Measurements from ENCODE around the gene KRT10.

Gene KRT10

DNA sequence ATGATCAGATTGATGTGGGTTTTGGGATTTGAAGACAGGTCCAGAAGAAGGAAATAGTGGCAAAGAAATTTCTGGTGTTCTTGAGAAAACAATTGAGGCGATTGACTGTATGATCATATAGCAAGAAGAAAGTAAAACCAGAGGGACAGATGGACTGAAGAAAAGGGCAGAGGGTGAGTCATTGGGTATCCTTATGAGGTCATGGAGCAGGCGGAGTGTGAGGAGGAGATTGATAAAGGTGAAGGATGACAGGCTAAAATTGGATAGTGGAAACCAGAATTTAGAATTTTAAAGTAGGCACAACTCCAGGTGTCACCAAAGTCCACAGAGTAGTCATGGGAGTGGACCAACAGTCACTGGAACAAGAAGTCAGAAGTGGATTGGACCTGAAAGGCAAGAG lies 21.3 kb downstream of the KRT10 start:
- no peak for DNase-seq

DNA sequence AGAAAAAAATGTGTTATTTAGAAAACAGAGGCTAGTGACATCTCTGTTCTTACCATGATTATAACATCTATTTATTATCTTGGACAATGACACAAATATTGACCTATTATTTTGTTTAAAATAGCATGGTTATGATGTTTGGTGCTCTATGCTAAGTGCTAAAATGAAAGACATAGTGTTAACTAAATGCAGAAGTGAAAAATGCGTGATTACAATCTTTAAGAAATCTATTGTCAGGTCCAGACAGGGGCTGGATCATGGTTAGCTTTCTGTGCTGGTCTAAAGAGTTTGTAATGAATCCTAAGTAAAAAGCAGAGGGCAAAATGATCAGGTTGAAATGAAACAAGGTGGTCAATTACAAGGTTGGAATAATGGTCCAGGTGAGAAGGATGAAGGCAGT lies 22.0 kb downstream of the KRT10 start:
- no peak for DNase-seq

DNA sequence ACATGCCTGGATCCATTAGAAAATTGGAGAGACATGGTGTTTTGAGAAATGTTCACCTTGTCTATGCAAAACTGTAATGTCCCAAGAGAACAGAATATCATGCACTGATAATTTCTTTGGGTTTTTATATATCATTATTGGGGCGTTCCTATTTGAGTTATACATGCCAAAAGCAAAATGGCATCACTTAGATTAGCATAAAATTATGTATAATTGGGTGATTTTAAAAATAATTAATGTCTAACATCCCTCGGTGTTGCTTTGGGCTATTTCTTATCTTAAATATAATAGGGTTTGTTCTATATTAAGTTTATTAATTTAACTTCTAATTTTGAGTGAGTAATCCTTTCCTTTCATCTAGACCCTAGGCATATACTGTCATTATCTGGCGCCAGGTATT lies 22.6 kb downstream of the KRT10 start, which contains the start of gene KRT28:
TSS of gene KRT28 (minus strand) at position 101 of the 400 bp plus-strand sequence. CDS start at position 35, 66 bp downstream.
- DNase-seq = no peak

DNA sequence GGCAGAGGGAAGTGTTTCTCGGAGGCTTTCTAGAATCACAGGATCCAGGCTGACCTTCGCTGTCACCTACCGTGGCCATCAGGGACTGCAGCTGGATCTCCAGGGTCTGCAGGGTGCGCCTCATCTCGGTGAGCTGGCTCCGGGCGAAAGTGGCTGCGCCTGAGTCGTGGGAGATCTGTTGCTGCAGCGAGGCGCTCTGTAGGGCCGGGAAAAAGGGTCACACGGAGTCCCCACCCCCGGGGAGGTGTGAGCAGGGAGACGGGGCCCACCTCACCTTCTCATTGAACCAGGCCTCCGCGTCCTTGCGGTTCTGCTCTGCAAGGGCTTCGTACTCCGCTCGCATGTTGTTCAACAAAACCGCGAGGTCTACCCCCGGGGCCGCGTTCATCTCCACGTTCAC lies 25.6 kb downstream of the KRT10 start:
- no peak for DNase-seq

DNA sequence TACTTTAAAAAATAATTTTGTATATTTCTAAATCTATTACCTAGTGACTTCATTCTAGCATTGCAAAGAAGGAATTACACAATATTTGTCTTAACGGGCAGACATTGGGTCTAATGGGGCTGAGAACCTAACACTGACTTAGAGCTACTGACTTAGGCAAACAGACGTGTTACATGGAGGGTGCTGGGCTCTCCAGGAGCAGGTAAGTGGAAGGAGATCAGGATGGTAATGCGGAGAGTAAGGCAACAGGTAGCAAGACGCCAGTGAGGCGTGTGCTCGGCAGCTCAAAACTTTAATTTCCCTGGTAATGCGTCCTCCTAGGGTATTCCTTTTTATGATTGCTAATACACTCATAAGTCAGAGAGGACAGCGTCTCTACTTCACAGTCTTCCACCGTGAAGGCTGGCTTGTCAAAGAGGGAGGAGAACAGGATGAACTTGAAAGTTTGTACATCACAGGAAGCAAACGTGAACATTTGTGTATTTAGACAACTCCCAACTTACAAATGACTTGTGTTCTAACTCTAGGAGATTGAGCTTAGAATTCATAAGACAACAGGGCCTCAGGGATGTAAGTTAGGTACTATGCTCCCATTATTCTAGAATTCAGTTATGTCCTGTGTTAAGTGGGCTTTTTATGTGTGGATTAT lies 27.3 kb downstream of the KRT10 start:
- DNase-seq = no peak

DNA sequence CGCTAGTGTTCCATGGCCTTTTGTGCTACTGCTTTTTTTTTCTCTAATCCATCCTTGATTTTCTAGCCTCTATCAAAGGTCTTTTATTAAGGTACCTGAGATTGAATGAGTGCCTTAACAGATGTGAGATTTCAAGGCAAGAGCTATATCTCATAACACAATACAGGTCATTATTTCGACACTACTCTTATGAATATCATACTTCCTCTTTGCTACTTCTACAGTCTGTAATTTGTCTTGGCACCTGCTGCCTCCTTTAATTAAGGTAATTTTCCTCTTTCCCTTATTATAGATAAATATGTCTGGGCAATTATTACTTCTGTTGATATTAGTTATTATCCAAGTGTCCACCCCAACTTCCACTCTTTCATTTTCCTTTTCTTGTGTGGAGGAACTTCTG lies 27.9 kb downstream of the KRT10 start:
- DNase-seq = no peak

DNA sequence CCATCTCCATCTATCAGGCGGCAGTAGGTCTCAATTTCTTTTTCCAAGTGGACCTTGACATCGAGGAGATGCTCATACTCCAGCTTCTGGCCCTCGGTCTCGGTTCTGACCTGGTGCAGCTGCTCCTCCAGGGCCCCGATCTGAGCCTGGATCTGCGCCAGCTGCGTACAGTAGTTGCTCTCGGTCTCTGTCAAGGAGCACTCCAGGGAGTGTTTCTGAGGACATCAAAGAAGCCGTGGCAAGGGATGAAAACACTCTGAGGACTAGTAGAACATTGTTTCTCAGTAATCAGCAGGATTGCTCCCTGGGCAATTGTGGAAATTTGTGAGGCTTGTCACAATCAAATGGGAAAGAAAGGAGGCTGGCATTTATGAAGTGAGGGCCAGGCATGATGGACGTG lies 28.6 kb downstream of the KRT10 start:
- DNase-seq = no peak

DNA sequence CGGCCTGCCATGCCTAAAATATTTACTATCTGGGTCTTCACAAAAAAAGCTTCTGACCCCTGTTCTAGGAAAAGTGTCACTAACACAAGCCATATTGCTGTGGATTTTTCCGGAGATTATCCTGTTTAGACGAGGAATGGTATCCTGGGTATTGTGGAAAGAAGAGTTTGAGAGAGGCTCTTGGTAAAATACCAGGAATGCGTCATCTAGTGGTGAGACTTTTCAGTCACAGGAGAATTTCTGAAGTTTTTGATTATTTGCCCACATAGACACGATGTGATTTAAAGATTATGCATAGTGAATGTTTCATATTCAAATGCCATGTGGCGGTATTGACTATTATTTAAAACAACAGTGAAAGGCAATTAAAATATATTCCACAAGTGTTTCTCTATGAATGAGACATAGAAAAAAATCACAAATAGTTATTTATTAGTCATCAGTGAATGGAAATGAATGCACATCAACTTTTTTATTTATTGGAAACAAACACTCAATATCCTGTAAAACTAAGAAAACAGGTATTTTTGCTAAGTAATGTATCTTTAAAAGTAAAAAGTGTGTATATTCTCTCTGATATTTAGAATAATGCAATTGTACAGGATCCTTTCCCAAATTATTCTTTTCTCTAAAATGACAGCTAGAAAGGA lies 30.5 kb downstream of the KRT10 start:
- DNase-seq = no peak

DNA sequence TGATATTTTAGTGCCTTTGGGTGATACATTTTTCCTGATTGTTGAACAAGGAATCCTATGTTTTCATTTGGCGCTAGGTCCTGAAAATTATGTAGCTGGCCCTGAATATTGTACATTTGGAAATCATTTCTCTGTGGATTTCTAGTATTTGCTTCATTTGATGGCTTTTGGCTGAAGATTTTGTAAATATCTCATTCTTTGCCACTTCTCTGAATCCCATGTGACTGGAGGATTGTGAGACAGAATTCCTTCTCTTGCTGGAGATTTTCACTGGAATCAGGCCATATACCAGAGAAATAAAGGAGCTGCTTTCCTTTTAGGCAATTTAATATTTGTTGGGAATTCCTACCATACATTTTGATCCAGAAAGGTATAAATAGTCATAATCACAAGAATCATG lies 31.3 kb downstream of the KRT10 start:
- no peak for DNase-seq

DNA sequence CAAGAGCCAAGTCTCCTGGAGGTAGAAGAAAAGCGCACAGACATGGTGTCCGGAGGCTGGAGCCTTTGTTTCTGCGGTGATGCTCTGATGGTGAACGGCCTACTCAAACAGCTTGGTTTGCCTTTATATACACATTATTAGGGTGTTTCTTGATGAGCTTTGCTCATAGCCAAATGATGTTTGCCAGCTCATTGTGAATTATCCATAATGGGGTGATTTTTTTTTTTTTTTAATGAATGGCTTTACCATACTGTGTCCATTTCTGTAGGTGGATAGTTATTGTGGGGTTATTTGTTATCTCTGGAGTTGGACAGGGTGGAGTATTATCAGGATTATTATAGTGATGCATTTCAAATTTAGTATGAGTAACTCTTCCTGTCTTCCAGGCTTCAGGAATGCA lies 40.0 kb downstream of the KRT10 start, which contains the start of gene KRT27:
TSS of gene KRT27 (minus strand) at position 101 of the 400 bp plus-strand sequence. CDS start at position 44, 57 bp downstream.
- DNase-seq = no peak

DNA sequence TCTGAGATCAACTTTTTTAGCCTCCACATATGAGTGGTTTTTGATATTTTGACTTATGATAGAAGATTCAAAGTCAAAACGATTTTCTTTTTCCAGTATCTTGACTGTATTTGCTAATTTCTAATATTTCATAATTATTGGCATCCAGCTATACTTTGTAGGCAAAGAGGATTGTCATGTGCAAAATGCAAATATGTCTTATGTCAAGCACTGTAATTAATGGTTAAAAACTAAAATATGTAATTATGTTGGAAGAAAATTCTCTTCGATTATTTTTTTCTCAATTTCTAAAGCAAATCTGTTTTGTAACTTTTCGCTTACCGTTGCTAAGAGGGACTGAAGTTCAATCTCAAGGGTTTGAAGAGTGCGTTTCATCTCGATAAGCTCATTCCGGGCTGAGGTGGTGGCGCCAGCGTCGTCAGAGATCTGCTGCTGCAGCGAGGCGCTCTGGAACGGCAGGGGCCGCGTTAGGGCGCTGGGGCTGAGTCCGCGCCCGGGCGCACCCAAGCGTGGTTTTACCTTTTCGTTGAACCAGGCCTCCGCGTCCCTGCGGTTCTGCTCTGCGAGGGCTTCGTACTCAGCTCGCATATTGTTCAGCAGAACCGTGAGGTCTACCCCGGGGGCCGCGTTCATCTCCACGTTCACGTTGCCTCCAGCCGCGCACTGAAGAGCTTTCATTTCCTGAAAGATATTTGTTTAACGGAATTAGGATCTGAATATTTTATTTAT lies 43.1 kb downstream of the KRT10 start:
- peak in 1 of 2 experiments; percentile 14 for DNase-seq

DNA sequence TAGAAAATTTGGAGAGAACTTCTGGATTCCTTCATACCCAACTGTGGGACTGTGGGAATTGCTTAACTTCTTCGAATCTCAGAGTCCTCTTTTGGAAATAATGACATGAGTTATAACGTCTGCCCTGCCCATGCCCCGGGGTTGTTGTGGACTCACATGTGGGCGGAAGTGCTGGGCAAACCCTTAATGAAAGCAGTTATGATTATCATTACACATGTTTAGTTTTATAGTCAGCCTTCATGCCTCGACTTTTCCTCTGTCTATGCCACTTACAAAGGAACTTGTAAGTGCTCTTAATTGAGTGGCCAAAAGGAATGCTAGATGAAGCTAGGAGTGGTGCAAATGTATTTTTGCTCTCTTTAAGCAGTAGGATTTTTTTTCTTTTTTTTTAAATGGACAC lies 44.0 kb downstream of the KRT10 start:
- DNase-seq = no peak

DNA sequence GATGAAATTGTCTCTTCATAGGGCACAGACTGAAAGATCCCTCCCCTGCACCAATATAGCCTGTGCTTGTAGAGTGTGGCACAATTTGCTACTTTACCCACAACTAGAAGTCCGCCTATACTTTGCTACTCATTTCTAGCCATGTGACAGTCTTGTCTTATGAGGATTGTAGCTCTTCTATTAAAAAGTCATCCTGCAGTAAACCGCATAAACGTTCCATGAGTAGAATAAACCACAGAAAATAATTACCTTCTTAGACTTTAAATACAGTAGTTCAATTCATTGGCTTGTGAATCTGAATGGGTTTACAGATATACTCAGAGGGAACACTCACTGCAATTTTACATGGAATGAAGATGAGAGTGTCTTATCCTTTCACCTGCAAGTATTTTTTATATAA lies 44.4 kb downstream of the KRT10 start:
- DNase-seq = no peak

DNA sequence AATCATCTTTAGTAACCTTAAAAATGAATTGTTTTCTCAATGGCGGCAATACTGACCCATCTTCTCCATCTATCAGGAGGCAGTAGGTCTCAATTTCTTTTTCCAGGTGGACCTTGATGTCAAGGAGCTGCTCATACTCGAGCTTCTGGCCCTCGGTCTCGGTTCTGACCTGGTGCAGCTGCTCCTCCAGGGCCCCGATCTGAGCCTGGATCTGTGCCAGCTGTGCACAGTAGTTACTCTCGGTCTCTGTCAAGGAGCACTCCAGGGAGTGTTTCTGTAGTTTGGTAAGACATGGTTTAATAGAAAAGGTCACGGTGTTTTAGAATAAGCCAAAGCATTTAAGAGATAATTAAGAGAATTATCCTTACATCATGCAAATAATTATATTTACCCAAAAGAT lies 45.0 kb downstream of the KRT10 start:
- DNase-seq = no peak

DNA sequence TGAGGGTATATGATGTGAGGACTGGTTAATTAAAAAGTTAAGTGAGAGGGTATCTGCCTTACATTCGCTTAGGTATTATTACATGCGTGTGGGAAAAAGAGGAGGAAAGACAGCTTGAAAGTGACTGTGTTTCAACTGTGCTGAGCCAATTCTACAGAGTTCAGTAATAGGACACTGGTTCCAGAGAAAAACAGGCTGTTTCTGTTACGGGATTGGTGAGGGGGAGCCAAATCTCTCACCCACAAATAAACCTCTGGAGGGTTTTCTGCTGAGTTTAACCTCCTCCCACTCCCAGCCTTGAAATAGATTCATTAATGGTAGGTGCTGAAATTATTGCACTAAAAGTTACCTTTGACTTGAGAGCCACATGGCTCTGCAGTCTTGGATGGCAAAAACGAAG lies 46.5 kb downstream of the KRT10 start:
- DNase-seq = no peak

DNA sequence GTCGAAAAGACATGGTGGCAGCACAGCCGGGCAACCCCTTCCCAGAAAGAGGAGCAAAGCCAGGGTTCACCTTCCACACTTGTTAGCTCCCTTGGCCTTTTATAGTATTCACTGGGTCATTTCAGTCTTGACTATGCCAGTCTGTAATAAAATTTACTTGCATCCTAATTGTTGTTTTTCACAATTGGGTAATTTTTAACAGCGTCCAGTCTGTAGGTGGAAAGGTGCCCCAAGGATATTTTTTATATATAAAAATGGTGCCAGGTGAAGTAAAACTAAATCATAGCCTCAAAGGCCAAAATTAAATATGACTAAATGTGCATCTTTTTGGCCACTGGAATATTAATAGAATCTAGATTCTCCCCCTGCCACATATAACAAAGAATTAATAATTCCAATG lies 50.3 kb downstream of the KRT10 start, which contains the start of gene KRT26:
TSS of gene KRT26 (minus strand) at position 101 of the 400 bp plus-strand sequence. CDS start at position 13, 88 bp downstream.
- DNase-seq = no peak
